ENCODE results near the gene HINT3.
"Not testable (repeated sequence)": the region's sequence is repeated elsewhere in the genome, so short reads cannot be mapped to it uniquely, and the experiment has no call there.

The HINT3 gene

GRCh38 chr6:126010040-126010439, 53.5 kb downstream of the HINT3 start:
- DNase-seq: no peak

GRCh38 chr6:126015863-126016262, 59.3 kb downstream of the HINT3 start:
- no peak for DNase-seq

DNA sequence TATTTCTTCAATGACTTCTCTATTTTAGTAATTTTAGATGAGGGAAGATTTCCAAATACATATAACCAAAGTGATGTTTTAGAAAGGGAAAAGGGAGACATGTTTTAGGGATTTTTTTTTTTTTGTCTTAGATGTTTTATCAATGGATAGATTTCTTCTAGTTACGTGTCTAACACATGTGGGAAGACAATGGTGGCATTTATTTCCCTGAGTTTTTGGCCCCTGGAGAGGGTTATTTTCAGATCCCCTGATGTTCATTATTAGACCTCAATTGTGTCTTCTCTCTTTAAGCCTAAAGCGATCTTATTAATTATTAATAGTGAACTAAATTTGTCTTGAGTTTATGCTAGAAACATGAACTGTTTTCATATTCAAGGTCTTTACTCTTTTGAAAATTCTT, 60.0 kb downstream of the HINT3 start:
- DNase-seq: no peak

GRCh38 chr6:126017668-126018067, 61.1 kb downstream of the HINT3 start:
- DNase-seq: no peak

- no peak for DNase-seq
These were observed 63.9 kb downstream of the HINT3 start for GRCh38 chr6:126020305-126021050.

DNA sequence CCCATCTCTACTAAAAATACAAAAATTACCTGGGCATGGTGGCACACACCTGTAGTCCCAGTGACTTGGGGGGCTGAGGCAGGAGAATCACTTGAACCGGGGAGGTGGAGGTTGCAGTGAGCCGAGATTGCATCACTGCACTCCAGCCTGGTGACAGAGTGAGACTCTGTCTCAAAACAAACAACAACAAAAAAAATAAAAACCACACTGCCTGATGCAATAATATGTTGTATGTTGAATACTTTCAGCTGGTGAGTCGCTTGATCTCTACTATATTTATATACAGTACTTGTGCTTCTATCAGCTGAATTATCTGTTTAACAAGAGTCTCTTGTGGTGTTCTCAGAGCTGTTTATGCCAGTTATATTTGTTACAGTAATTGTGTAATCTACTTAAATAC, 66.9 kb downstream of the HINT3 start:
- DNase-seq: not testable (repeated sequence)

DNA sequence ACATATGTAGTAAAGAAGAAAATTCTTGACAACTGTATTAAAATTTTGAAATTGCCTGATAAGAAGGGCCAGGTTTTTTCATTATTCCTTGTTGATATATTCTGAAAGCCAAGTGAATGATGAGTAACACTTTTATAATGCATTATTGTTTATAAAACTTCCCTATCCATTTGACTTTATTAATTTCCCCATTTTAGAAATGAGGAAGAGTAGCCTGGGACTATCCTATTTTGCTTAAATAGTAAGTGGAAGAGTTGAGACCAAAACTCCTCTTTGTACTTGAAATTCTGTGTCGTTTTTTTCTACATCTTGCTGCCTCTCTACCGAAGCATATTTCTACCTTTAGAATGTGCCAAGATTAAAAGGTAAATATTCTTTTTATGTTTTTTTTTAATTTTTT, 69.4 kb downstream of the HINT3 start:
- DNase-seq: no peak

DNA sequence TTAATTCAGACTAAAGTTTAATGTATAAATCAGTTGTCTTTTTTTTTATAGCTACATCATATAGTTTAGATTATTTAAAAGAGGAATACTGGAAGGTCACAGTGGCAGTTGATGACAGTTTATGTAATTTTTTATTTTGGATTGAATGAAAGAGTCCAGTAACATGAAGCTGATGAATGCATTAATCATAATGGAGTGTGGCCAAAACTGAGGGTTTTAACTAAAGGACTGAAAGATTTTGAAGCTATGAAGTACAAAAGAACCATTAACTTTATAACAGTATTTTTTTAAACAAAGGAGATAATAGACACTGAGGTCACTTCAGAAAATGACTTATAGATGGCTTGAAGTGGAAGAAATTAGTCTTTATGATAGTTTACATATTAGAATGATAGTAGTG, 71.0 kb downstream of the HINT3 start:
- DNase-seq: no peak
